ENCODE measurements around the gene TAS2R50.
"Not testable (repeated sequence)": the region's sequence is repeated elsewhere in the genome, so short reads cannot be mapped to it uniquely, and the experiment has no call there.

The TAS2R50 gene, protein sequence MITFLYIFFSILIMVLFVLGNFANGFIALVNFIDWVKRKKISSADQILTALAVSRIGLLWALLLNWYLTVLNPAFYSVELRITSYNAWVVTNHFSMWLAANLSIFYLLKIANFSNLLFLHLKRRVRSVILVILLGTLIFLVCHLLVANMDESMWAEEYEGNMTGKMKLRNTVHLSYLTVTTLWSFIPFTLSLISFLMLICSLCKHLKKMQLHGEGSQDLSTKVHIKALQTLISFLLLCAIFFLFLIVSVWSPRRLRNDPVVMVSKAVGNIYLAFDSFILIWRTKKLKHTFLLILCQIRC

GRCh38 chr12:10986812-10987211, at the start of gene TAS2R50:
Gene TAS2R50 (minus strand): TSS chr12:10986912. CDS start chr12:10986860, 52 bp downstream.
- in situ Hi-C loops (cut with HindIII; ENCODE audit: low sequenced_read_pairs) = no loop called here

DNA sequence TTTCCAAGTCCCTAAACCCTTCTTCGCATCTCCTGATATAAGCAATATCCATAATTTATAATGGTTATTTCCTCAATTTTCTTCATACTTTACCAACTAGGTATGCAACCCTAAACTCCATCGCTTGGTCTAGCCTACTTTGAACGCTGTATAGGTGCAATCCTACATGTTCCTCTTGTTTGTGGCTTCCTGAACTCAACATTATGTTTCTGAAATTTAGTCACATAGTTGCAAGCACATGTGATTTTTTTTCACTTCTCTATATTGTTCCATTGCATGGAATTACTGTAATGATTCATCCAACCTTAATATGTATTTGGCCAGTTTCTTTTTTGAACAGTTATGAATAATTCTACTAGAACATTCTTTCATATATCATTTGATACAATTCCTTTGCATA, 47.2 kb upstream of the TAS2R50 start:
- in situ Hi-C loops (cut with HindIII; ENCODE audit: low sequenced_read_pairs) = not testable (repeated sequence)

DNA sequence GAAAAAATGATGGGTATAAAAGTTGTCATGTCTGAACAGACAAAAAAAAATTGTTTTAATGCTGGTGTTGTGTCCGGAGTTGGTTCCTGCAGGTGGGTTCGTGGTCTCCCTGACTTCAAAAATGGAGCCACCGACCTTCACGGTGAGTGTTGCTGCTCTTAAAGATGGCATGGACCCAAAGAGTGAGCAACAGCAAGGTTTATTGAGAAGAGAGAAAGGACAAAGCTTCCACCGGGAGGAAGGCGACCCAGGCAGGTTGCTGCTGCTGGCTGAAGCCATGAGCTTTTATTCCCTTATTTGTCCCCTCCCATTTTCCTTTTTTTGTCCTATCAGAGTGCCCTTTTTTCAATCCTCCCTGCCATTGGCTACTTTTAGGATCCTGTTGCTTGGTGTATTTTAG, 44.6 kb upstream of the TAS2R50 start, which contains the start of gene TAS2R31:
Gene TAS2R31 (minus strand): TSS at position 101 of the 400 bp plus-strand sequence. CDS start 72 bp downstream, at position 29.
- in situ Hi-C loops (cut with HindIII; ENCODE audit: low sequenced_read_pairs) = no loop called here

DNA sequence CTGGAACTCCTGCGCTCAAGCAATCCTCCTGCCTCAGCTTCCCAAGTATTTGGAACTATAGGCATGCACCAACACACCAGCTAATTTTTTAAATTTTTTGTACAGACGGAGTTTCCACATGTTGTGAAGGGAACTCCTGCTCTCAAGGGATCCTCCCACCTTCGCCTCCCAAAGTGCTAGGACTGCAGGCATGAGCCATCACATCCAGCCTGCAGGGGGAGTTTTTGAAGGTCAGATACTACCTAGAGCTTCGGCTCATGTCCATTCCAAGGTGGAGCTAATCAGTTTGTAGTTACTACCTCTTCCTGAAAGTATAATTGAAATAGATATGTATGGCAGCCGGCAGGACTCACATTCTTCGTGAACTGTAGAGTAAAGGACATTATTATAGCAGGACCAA, 39.4 kb upstream of the TAS2R50 start:
- in situ Hi-C loops (cut with HindIII; ENCODE audit: low sequenced_read_pairs) = no loop called here

- in situ Hi-C loops (cut with HindIII; ENCODE audit: low sequenced_read_pairs) = no loop called here
Measured at GRCh38 chr12:11023387-11023786, 36.7 kb upstream of the TAS2R50 start.

DNA sequence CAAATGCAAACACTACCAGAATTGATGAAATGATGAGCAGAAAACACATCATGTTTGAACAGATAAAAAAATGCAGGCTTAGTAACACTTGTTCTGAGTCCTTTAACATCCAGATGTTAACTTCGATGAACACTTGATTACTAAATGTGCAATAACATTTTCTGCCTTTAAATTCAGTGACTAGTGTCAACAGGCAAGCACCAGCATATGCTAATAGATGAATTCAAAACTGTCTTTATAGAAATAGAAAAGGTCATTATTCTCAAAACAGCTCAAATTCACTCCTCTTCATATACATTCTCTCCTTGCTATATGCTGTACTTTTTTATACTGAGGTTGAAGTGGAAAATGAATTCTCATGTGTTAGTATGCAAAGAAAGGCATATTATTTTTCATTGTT, 35.8 kb upstream of the TAS2R50 start, which contains the start of gene TAS2R19:
Gene TAS2R19 (minus strand): TSS at position 101 of the 400 bp plus-strand sequence. CDS start 49 bp downstream, at position 52.
- in situ Hi-C loops (cut with HindIII; ENCODE audit: low sequenced_read_pairs) = no loop called here

DNA sequence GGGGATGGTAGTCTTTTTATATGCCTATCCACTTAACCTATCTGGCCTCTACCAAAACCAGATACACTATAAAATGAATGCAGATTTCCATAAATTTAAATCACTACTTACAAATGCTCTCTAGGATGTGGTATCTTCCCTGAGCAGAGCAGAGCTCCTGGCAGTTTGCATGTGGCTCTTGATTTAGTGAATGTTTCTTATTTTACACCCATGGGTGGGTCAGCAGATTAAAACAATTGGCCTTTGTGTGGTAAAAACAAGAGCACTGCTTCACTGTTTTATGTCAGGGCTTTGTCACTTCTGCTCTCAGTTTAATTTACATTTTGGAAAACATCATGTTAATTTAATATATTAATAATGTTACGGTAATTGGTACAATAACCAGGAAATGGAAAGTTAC, 30.2 kb upstream of the TAS2R50 start:
- in situ Hi-C loops (cut with HindIII; ENCODE audit: low sequenced_read_pairs) = loop anchor here (10.0 kb wide), 1 partner anchor 58 kb away; no protein-coding TSS in a partner anchor

DNA sequence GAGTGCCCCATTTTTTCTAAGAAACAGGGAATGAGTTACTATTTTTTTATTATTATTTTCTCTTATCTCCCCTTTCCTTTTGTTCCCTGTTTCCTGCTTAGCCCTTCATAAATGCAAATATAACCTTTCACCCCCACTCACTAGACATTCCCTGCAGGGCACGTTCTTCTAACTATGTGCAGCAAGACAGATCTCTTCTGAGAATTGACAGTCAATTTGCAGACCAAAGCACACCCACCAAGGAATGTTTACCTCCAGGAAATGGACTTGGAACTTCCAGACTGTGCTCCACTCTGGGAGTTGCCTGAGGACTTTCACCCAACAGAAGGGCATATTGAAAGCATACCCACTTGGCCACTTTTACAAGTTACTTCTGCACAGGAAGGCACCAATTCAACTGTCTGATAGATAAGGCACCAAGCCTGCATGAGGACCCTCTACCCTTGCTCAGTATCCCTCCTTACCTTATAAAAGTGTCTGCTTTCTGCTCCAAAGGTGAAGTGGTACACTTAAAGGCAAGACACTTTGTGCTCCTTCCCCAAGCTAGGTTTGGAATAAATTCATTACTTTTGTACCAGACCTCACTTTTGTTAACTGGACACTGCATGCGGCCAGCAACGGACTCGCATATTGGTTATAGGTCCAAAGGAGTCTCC, 29.2 kb upstream of the TAS2R50 start:
- in situ Hi-C loops (cut with HindIII; ENCODE audit: low sequenced_read_pairs) = loop anchor here (10.0 kb wide), 1 partner anchor 59 kb away; no protein-coding TSS in a partner anchor

DNA sequence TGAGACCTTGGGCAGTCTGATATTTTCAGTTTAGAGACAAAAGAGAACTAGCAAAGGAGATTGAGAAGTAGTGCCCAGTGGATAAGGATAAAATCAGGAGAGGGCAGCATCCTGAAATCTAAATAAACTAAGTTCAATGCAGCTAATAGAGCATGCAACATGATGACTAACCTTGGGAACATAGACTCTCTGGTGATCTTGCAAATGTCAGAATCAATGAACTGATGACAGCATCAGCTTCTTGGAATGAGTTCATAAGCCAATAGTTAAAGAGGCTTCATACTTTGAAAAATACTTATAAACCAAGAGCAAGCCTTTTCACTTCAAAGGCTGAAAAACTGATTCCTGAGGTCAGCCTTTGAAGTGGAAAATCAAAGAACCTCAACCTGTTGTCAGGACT, 27.5 kb upstream of the TAS2R50 start:
- in situ Hi-C loops (cut with HindIII; ENCODE audit: low sequenced_read_pairs) = loop anchor here (10.0 kb wide), 1 partner anchor 61 kb away; no protein-coding TSS in a partner anchor

DNA sequence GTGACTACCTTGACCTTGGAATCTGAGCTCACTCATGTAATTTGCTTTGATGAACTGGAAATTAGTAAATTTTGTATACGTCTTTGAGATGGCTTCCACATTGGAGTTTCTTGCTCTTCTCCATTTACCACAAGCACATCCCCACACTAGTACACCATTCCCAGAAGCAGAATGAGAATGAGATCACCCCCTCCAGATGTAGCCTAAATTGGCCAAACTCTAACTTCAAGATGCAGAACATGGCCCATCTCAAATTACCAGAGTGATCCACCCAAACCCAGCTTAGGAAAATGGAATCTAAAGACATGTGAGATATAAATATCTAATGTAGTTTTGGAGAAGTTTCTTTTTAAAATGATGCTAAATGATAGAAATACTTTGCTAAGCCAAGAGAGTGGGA, 20.9 kb upstream of the TAS2R50 start:
- in situ Hi-C loops (cut with HindIII; ENCODE audit: low sequenced_read_pairs) = no loop called here

DNA sequence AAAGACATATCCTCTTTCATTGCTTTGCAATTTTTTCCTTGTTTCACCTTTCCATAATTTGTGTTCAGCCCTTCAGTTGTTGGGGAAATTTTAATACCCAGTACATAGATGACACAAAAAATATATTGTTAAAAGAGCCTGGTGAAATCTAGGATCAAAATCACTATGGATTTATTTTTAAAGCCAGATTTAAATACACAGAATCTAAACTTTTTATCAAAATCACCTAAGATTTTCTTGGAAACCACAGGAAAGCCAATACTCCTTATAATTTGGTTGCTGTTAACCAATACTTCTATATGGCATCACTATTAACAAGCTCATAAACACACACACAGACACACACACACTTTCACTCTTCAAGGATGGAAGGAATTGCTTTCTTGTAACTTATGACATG, 11.5 kb upstream of the TAS2R50 start, which contains the start of gene TAS2R20:
Gene TAS2R20 (minus strand): TSS at position 101 of the 400 bp plus-strand sequence. CDS start 429 bp downstream, outside the sequence.
- in situ Hi-C loops (cut with HindIII; ENCODE audit: low sequenced_read_pairs) = no loop called here

GRCh38 chr12:10994307-10994706, 7.6 kb upstream of the TAS2R50 start:
- in situ Hi-C loops (cut with HindIII; ENCODE audit: low sequenced_read_pairs) = no loop called here

- in situ Hi-C loops (cut with HindIII; ENCODE audit: low sequenced_read_pairs) = no loop called here
Measured at GRCh38 chr12:10989107-10989506, 2.4 kb upstream of the TAS2R50 start.

DNA sequence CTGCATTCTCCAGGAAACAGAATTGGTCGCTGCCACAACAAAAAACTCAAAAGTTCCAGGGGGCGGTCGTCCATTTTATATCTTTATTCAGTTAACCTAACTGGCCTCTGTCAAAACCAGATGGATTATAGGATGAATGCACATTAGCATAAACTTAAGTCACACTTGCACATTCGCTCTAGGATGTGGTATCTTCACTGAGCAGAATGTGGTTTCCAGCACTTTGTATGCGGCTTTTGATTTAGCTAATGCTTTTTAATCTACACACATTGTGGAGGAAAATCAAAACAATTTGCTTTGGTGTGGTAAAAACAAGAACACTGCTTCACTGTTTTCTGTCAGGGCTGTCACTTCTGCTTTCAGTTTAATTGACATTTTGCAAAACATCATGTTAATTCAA, 4.5 kb downstream of the TAS2R50 start:
- in situ Hi-C loops (cut with HindIII; ENCODE audit: low sequenced_read_pairs) = no loop called here

- in situ Hi-C loops (cut with HindIII; ENCODE audit: low sequenced_read_pairs) = no loop called here
Measured at GRCh38 chr12:10974965-10975364, 11.7 kb downstream of the TAS2R50 start.

GRCh38 chr12:10968765-10969456, 17.8 kb downstream of the TAS2R50 start:
- in situ Hi-C loops (cut with HindIII; ENCODE audit: low sequenced_read_pairs) = no loop called here

GRCh38 chr12:10967409-10967808, 19.3 kb downstream of the TAS2R50 start:
- in situ Hi-C loops (cut with HindIII; ENCODE audit: low sequenced_read_pairs) = no loop called here

- in situ Hi-C loops (cut with HindIII; ENCODE audit: low sequenced_read_pairs) = no loop called here
Measured at GRCh38 chr12:10966314-10966713, 20.4 kb downstream of the TAS2R50 start.

- in situ Hi-C loops (cut with HindIII; ENCODE audit: low sequenced_read_pairs) = no loop called here
Measured at GRCh38 chr12:10965476-10965875, 21.2 kb downstream of the TAS2R50 start.

DNA sequence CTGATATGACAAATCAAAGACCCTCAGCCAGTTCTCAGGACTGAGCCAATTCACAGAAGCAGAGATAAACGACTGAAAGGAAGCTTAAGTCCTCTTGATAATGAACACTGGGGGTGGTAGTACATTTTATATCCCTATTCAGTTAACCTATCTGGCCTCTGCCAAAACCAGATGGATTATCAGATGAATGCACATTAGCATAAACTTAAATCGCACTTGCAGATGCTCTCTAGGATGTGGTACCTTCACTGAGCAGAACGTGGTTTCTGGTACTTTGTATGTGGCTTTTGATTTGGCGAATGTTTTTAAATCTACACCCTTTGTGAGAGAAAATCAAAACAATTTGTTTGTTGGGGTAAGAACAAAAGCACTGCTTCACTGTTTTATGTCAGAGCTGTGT, 26.5 kb downstream of the TAS2R50 start:
- in situ Hi-C loops (cut with HindIII; ENCODE audit: low sequenced_read_pairs) = no loop called here

- in situ Hi-C loops (cut with HindIII; ENCODE audit: low sequenced_read_pairs) = no loop called here
Measured at GRCh38 chr12:10959804-10960203, 26.9 kb downstream of the TAS2R50 start.
